OCI-M2 (cell line): ENCODE results near the gene CARD8.
A peak's percentile ranks its signal among the peaks of the same experiment; 100 is the strongest.
"Not testable (repeated sequence)": the region's sequence is repeated elsewhere in the genome, so short reads cannot be mapped to it uniquely, and the experiment has no call there.

Source experiments
- DNase-seq: peaks from one replicate; lab custom pipeline; 2025; ENCODE audit not compliant: unreplicated experiment; lab: John Stamatoyannopoulos, UW

CARD8 gene

GRCh38 chr19:48265326-48265725, 9.6 kb upstream of the CARD8 start:
- not testable (repeated sequence) for DNase-seq

- DNase-seq = not testable (repeated sequence)
Measured at GRCh38 chr19:48260359-48260714, 4.6 kb upstream of the CARD8 start.

GRCh38 chr19:48258992-48259391, 3.3 kb upstream of the CARD8 start:
- not testable (repeated sequence) for DNase-seq

GRCh38 chr19:48258350-48258749, 2.6 kb upstream of the CARD8 start:
- peak; percentile 28 for DNase-seq

- DNase-seq = no peak
Measured at GRCh38 chr19:48254529-48254970, 1.2 kb downstream of the CARD8 start.

GRCh38 chr19:48253999-48254398, 1.7 kb downstream of the CARD8 start:
- no peak for DNase-seq

GRCh38 chr19:48252609-48253008, 3.1 kb downstream of the CARD8 start:
- no peak for DNase-seq

- DNase-seq = no peak
Measured at GRCh38 chr19:48250290-48251025, 5.3 kb downstream of the CARD8 start.

GRCh38 chr19:48249502-48250014, 6.2 kb downstream of the CARD8 start:
- DNase-seq = peak; percentile 82

GRCh38 chr19:48248081-48248833, 7.5 kb downstream of the CARD8 start:
- DNase-seq = no peak

GRCh38 chr19:48247212-48247611, 8.5 kb downstream of the CARD8 start:
- no peak for DNase-seq

GRCh38 chr19:48246101-48246500, 9.6 kb downstream of the CARD8 start:
- no peak for DNase-seq

- DNase-seq = no peak
Measured at GRCh38 chr19:48244281-48244680, 11.4 kb downstream of the CARD8 start.

GRCh38 chr19:48241771-48242170, 13.9 kb downstream of the CARD8 start:
- not testable (repeated sequence) for DNase-seq

- no peak for DNase-seq
Measured at GRCh38 chr19:48239582-48240141, 16.1 kb downstream of the CARD8 start.

GRCh38 chr19:48239120-48239519, 16.6 kb downstream of the CARD8 start:
- no peak for DNase-seq

- DNase-seq = no peak
Measured at GRCh38 chr19:48237057-48237456, 18.7 kb downstream of the CARD8 start.

GRCh38 chr19:48230555-48231129, 25.1 kb downstream of the CARD8 start:
- no peak for DNase-seq

- no peak for DNase-seq
Measured at GRCh38 chr19:48221628-48222027, 34.1 kb downstream of the CARD8 start.

GRCh38 chr19:48220784-48221183, 34.9 kb downstream of the CARD8 start:
- DNase-seq = not testable (repeated sequence)

GRCh38 chr19:48218997-48219396, 36.7 kb downstream of the CARD8 start:
- no peak for DNase-seq
